GM23338 (cell line): Measurements from ENCODE around the gene C11orf24. TPM values are rescaled to one million over a fixed set of nuclear protein-coding genes. Genes with fewer than 3 reads are reported as not detected.

Source experiments
- ATAC-seq: fragments of 200-7000 bp; cut with Tn5 transposase; 3 replicates; pipeline ENCODE4 v1.9.1; 2020
- DNase-seq: peaks from one replicate; pipeline ENCODE4 v3.0.0-alpha.2; 2015; ENCODE audit warnings: low spot score
- H2AFZ ChIP-seq: fragments of 200-600 bp; sonication (generic); 2 replicates; pipeline ENCODE4 v1.8.0; 2016; ENCODE audit warnings: antibody characterized with exemption, mild to moderate bottlenecking, moderate library complexity
- H3F3A ChIP-seq: fragments of 200-600 bp; sonication (generic); replicated peaks from 2 replicates; pipeline ENCODE4 v1.8.0; 2017; ENCODE audit warnings: antibody characterized with exemption, mixed run types, low read depth
- H3K27ac ChIP-seq: fragments of 200-600 bp; sonication (generic); 2 replicates; pipeline ENCODE4 v1.6.1; 2016; ENCODE audit warnings: low read depth
- H3K27me3 ChIP-seq: fragments of 200-600 bp; sonication (generic); 2 replicates; pipeline ENCODE4 v1.8.0; 2016; ENCODE audit warnings: mild to moderate bottlenecking, mixed run types, moderate library complexity; ENCODE audit not compliant: insufficient read depth
- H3K36me3 ChIP-seq: fragments of 200-600 bp; sonication (generic); 2 replicates; pipeline ENCODE4 v1.8.0; 2016; ENCODE audit warnings: mild to moderate bottlenecking; ENCODE audit not compliant: insufficient read depth
- H3K4me1 ChIP-seq: fragments of 200-600 bp; sonication (generic); 2 replicates; pipeline ENCODE4 v1.8.0; 2016; ENCODE audit warnings: mild to moderate bottlenecking, moderate library complexity; ENCODE audit not compliant: insufficient read depth
- H3K4me2 ChIP-seq: fragments of 200-600 bp; sonication (generic); 2 replicates; pipeline ENCODE4 v1.7.1; 2017; ENCODE audit warnings: mixed run types
- H3K4me3 ChIP-seq: fragments of 200-600 bp; sonication (generic); 2 replicates; pipeline ENCODE4 v1.6.1; 2016; ENCODE audit warnings: mixed run types
- H3K79me2 ChIP-seq: fragments of 200-600 bp; sonication (generic); replicated peaks from 2 replicates; pipeline ENCODE4 v1.8.0; 2017; ENCODE audit warnings: mild to moderate bottlenecking; ENCODE audit not compliant: insufficient read depth
- H3K9me2 ChIP-seq: fragments of 200-600 bp; sonication (generic); 2 replicates; pipeline ENCODE4 v1.8.0; 2017; ENCODE audit not compliant: insufficient read depth
- H4K20me1 ChIP-seq: fragments of 200-600 bp; sonication (generic); replicated peaks from 2 replicates; pipeline ENCODE4 v1.8.0; 2017; ENCODE audit warnings: mild to moderate bottlenecking; ENCODE audit not compliant: insufficient read depth
- H3K27ac Mint-ChIP-seq: 2 replicates; pipeline ENCODE4 v1.8.0; 2020; ENCODE audit warnings: inconsistent platforms, mild to moderate bottlenecking, moderate library complexity, mixed read lengths
- H3K27me3 Mint-ChIP-seq: 3 replicates; pipeline ENCODE4 v1.8.0; 2022; ENCODE audit warnings: low read depth, mild to moderate bottlenecking, moderate library complexity, mixed read lengths, inconsistent platforms; ENCODE audit not compliant: insufficient read depth, poor library complexity
- H3K36me3 Mint-ChIP-seq: 3 replicates; pipeline ENCODE4 v1.8.0; 2021; ENCODE audit warnings: low read depth, mild to moderate bottlenecking, inconsistent platforms, moderate library complexity, mixed read lengths
- H3K4me1 Mint-ChIP-seq: 3 replicates; pipeline ENCODE4 v1.8.0; 2020; ENCODE audit warnings: mild to moderate bottlenecking, inconsistent platforms, mixed read lengths
- H3K4me3 Mint-ChIP-seq: 3 replicates; pipeline ENCODE4 v1.8.0; 2021; ENCODE audit warnings: moderate library complexity, mild to moderate bottlenecking, inconsistent platforms, mixed read lengths
- H3K9me3 Mint-ChIP-seq: 3 replicates; pipeline ENCODE4 v1.8.0; 2020; ENCODE audit warnings: moderate library complexity, mild to moderate bottlenecking, inconsistent platforms, mixed read lengths
- CREB1 ChIP-seq: fragments of 250-450 bp; sonication (Bioruptor Pico); IDR thresholded peaks from 2 replicates; pipeline ENCODE4 v1.5.0; 2020; ENCODE audit warnings: low read depth, mild to moderate bottlenecking, moderate library complexity
- EZH2 ChIP-seq: fragments of 200-600 bp; sonication (generic); IDR thresholded peaks from one replicate; pipeline ENCODE4 v1.8.0; 2017; ENCODE audit warnings: antibody characterized with exemption, mild to moderate bottlenecking, low read depth; ENCODE audit not compliant: unreplicated experiment
- EZH2phosphoT487 ChIP-seq: fragments of 200-600 bp; sonication (generic); IDR thresholded peaks from one replicate; pipeline ENCODE4 v1.8.1; 2018; ENCODE audit warnings: antibody characterized with exemption; ENCODE audit not compliant: unreplicated experiment
- JUNB ChIP-seq: IDR thresholded peaks from one replicate; pipeline ENCODE4 v1.6.1; 2016; ENCODE audit warnings: antibody characterized with exemption; ENCODE audit not compliant: unreplicated experiment
- NANOG ChIP-seq: IDR thresholded peaks from 2 replicates; pipeline ENCODE4 v1.6.1; 2016; ENCODE audit warnings: antibody characterized with exemption, borderline replicate concordance
- POLR2AphosphoS5 ChIP-seq: IDR thresholded peaks from 2 replicates; pipeline ENCODE4 v1.6.1; 2016; ENCODE audit warnings: antibody characterized with exemption, low read depth
- STAT1 ChIP-seq: IDR thresholded peaks from one replicate; pipeline ENCODE4 v1.6.1; 2016; ENCODE audit warnings: antibody characterized with exemption; ENCODE audit not compliant: unreplicated experiment
- ZNF114 ChIP-seq: fragments of 250-450 bp; sonication (Bioruptor Pico); IDR thresholded peaks from 2 replicates; pipeline ENCODE4 v1.5.0; 2020; ENCODE audit warnings: mild to moderate bottlenecking, moderate library complexity
- ZNF331 ChIP-seq: fragments of 250-450 bp; sonication (Bioruptor Pico); IDR thresholded peaks from 2 replicates; pipeline ENCODE4 v1.5.0; 2020; ENCODE audit warnings: low read depth, mild to moderate bottlenecking, moderate library complexity
- polyA plus RNA-seq: library from polyadenylated mRNA; unstranded; fragments of >200 nt; fragmentation: Nextera tagmentation; extraction: Ambion mirVana; gene quantifications from 2 replicates; pipeline ENCODE4 v1.2.1, GENCODE V29; 2016
- total RNA-seq: library from RNA; depleted of rRNA; stranded (reverse); fragments of >200 nt; shearing (Covaris generic); gene quantifications from 2 replicates; pipeline ENCODE4 v1.2.3, GENCODE V29; 2014
- TF ChIP-seq, protein P1 (sequence below): IDR thresholded peaks from one replicate; pipeline ENCODE4 v1.6.1; 2018; ENCODE audit warnings: antibody characterized with exemption; ENCODE audit not compliant: unreplicated experiment
- TF ChIP-seq, protein P2 (sequence below), 2 experiments: fragments of 200-600 bp in 1 of 2; sonication (generic) in 1 of 2; conservative IDR thresholded peaks; 2 replicates each; pipeline versions ENCODE4 v1.5.1 to v1.6.1; 2016 to 2017; ENCODE audit warnings: antibody characterized with exemption in 2 of 2, low read depth in 2 of 2, mild to moderate bottlenecking in 2 of 2, moderate library complexity in 1 of 2
- TF ChIP-seq, protein P3 (sequence below): IDR thresholded peaks from 2 replicates; pipeline ENCODE4 v1.6.1; 2016; ENCODE audit warnings: antibody characterized with exemption
- TF ChIP-seq, protein P4 (sequence below): fragments of 250-450 bp; sonication (Bioruptor Pico); IDR thresholded peaks from 2 replicates; pipeline ENCODE4 v1.5.0; 2020; ENCODE audit warnings: mild to moderate bottlenecking, moderate library complexity

The C11orf24 gene
- total and polyA plus RNA-seq, 2 experiments from 2014 or later = 49.8 to 57.5 TPM

DNA sequence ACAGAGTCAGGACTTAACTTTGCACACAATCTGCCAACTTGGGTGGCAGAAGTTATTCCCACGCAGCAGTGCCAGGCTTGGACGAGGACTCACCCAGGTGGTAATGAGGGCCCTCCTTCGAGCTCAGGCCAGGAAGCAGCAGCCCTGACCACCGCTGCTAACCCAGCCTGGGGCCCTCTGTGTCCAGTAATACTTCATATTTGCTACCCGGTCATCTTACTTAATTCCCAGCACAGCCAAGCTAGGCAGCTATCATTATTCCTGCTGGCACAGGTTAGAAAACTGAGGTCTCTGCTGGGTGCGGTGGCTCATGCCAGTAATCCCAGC lies 25.2 kb upstream of the C11orf24 start:
- no peaks in the 10 kb centered on the region for H3K4me1 Mint-ChIP-seq
- peaks cover 10% of the 10 kb centered on the region for H3K27me3 Mint-ChIP-seq

More for the DNA sequence above, 25.2 kb upstream of the C11orf24 start:
- ATAC-seq = no peak
- H3K4me1 ChIP-seq = no peaks in the 10 kb centered on the region
- TF ChIP-seq ZNF331 (CRISPR knock-in tag) (no peak), EZH2 (no peak), JUNB (no peak), CREB1 (CRISPR knock-in tag) (no peak), STAT1 (no peak), POLR2AphosphoS5 (no peak), ZNF114 (no peak), EZH2phosphoT487 (no peak), NANOG (no peak)
- TF ChIP-seq, protein P1, sequence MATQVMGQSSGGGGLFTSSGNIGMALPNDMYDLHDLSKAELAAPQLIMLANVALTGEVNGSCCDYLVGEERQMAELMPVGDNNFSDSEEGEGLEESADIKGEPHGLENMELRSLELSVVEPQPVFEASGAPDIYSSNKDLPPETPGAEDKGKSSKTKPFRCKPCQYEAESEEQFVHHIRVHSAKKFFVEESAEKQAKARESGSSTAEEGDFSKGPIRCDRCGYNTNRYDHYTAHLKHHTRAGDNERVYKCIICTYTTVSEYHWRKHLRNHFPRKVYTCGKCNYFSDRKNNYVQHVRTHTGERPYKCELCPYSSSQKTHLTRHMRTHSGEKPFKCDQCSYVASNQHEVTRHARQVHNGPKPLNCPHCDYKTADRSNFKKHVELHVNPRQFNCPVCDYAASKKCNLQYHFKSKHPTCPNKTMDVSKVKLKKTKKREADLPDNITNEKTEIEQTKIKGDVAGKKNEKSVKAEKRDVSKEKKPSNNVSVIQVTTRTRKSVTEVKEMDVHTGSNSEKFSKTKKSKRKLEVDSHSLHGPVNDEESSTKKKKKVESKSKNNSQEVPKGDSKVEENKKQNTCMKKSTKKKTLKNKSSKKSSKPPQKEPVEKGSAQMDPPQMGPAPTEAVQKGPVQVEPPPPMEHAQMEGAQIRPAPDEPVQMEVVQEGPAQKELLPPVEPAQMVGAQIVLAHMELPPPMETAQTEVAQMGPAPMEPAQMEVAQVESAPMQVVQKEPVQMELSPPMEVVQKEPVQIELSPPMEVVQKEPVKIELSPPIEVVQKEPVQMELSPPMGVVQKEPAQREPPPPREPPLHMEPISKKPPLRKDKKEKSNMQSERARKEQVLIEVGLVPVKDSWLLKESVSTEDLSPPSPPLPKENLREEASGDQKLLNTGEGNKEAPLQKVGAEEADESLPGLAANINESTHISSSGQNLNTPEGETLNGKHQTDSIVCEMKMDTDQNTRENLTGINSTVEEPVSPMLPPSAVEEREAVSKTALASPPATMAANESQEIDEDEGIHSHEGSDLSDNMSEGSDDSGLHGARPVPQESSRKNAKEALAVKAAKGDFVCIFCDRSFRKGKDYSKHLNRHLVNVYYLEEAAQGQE = no peak
- TF ChIP-seq, protein P2, sequence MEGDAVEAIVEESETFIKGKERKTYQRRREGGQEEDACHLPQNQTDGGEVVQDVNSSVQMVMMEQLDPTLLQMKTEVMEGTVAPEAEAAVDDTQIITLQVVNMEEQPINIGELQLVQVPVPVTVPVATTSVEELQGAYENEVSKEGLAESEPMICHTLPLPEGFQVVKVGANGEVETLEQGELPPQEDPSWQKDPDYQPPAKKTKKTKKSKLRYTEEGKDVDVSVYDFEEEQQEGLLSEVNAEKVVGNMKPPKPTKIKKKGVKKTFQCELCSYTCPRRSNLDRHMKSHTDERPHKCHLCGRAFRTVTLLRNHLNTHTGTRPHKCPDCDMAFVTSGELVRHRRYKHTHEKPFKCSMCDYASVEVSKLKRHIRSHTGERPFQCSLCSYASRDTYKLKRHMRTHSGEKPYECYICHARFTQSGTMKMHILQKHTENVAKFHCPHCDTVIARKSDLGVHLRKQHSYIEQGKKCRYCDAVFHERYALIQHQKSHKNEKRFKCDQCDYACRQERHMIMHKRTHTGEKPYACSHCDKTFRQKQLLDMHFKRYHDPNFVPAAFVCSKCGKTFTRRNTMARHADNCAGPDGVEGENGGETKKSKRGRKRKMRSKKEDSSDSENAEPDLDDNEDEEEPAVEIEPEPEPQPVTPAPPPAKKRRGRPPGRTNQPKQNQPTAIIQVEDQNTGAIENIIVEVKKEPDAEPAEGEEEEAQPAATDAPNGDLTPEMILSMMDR (conservative IDR thresholded peaks at IDR 0.05; ENCODE audit: low read depth in 2 of 2) = no peak
- TF ChIP-seq, protein P3, sequence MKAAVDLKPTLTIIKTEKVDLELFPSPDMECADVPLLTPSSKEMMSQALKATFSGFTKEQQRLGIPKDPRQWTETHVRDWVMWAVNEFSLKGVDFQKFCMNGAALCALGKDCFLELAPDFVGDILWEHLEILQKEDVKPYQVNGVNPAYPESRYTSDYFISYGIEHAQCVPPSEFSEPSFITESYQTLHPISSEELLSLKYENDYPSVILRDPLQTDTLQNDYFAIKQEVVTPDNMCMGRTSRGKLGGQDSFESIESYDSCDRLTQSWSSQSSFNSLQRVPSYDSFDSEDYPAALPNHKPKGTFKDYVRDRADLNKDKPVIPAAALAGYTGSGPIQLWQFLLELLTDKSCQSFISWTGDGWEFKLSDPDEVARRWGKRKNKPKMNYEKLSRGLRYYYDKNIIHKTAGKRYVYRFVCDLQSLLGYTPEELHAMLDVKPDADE = no peak
- TF ChIP-seq, protein P4, sequence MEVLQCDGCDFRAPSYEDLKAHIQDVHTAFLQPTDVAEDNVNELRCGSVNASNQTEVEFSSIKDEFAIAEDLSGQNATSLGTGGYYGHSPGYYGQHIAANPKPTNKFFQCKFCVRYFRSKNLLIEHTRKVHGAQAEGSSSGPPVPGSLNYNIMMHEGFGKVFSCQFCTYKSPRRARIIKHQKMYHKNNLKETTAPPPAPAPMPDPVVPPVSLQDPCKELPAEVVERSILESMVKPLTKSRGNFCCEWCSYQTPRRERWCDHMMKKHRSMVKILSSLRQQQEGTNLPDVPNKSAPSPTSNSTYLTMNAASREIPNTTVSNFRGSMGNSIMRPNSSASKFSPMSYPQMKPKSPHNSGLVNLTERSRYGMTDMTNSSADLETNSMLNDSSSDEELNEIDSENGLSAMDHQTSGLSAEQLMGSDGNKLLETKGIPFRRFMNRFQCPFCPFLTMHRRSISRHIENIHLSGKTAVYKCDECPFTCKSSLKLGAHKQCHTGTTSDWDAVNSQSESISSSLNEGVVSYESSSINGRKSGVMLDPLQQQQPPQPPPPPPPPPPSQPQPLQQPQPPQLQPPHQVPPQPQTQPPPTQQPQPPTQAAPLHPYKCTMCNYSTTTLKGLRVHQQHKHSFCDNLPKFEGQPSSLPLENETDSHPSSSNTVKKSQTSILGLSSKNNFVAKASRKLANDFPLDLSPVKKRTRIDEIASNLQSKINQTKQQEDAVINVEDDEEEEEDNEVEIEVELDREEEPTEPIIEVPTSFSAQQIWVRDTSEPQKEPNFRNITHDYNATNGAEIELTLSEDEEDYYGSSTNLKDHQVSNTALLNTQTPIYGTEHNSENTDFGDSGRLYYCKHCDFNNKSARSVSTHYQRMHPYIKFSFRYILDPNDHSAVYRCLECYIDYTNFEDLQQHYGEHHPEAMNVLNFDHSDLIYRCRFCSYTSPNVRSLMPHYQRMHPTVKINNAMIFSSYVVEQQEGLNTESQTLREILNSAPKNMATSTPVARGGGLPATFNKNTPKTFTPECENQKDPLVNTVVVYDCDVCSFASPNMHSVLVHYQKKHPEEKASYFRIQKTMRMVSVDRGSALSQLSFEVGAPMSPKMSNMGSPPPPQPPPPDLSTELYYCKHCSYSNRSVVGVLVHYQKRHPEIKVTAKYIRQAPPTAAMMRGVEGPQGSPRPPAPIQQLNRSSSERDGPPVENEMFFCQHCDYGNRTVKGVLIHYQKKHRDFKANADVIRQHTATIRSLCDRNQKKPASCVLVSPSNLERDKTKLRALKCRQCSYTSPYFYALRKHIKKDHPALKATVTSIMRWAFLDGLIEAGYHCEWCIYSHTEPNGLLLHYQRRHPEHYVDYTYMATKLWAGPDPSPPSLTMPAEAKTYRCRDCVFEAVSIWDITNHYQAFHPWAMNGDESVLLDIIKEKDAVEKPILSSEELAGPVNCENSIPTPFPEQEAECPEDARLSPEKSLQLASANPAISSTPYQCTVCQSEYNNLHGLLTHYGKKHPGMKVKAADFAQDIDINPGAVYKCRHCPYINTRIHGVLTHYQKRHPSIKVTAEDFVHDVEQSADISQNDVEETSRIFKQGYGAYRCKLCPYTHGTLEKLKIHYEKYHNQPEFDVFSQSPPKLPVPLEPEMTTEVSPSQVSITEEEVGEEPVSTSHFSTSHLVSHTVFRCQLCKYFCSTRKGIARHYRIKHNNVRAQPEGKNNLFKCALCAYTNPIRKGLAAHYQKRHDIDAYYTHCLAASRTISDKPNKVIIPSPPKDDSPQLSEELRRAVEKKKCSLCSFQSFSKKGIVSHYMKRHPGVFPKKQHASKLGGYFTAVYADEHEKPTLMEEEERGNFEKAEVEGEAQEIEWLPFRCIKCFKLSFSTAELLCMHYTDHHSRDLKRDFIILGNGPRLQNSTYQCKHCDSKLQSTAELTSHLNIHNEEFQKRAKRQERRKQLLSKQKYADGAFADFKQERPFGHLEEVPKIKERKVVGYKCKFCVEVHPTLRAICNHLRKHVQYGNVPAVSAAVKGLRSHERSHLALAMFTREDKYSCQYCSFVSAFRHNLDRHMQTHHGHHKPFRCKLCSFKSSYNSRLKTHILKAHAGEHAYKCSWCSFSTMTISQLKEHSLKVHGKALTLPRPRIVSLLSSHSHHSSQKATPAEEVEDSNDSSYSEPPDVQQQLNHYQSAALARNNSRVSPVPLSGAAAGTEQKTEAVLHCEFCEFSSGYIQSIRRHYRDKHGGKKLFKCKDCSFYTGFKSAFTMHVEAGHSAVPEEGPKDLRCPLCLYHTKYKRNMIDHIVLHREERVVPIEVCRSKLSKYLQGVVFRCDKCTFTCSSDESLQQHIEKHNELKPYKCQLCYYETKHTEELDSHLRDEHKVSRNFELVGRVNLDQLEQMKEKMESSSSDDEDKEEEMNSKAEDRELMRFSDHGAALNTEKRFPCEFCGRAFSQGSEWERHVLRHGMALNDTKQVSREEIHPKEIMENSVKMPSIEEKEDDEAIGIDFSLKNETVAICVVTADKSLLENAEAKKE = no peak
- no peaks in the 10 kb centered on the region for H3K27me3 ChIP-seq
- H3K27ac Mint-ChIP-seq = no peak overlapping the region
- H4K20me1 ChIP-seq = no peaks in the 10 kb centered on the region
- H3K9me3 Mint-ChIP-seq = no peaks in the 10 kb centered on the region
- no peak overlapping the region for H3K4me3 ChIP-seq
- H3K4me2 ChIP-seq = no peak overlapping the region
- no peaks in the 10 kb centered on the region for H3K36me3 Mint-ChIP-seq
- no peaks in the 10 kb centered on the region for H3K9me2 ChIP-seq
- DNase-seq = no peak
- no peak overlapping the region for H2AFZ ChIP-seq
- no peak overlapping the region for H3K4me3 Mint-ChIP-seq
- no peaks in the 10 kb centered on the region for H3K79me2 ChIP-seq
- H3K27ac ChIP-seq = no peak overlapping the region
- no peaks in the 10 kb centered on the region for H3F3A ChIP-seq
- no peaks in the 10 kb centered on the region for H3K36me3 ChIP-seq
